Left lung (tissue), 10 donors: ENCODE measurements around the gene GLRX5. TPM values are rescaled to one million over a fixed set of nuclear protein-coding genes. Genes with fewer than 3 reads are reported as not detected.

Source experiments
- ATAC-seq: fragments of 200-7000 bp; cut with Tn5 transposase; one replicate; pipeline ENCODE4 v1.9.1; 2020; ENCODE audit warnings: moderate library complexity
- DNase-seq, 4 donors: peaks; one replicate each; pipeline ENCODE4 v3.0.0-alpha.2; 2013 to 2020
- H3K27ac ChIP-seq, 2 donors: fragments of 200-600 bp; sonication (generic) in 1 of 2; one replicate each; pipeline versions ENCODE4 v1.5.0 to v1.8.0; 2020 to 2021
- H3K27me3 ChIP-seq, 2 donors: fragments of 200-600 bp; sonication (generic) in 1 of 2; one replicate each; pipeline versions ENCODE4 v1.5.0 to v1.8.0; 2020 to 2021
- H3K36me3 ChIP-seq, 2 donors: fragments of 200-600 bp; sonication (generic) in 1 of 2; one replicate each; pipeline versions ENCODE4 v1.5.0 to v1.8.0; 2020 to 2021
- H3K4me1 ChIP-seq, 2 donors: fragments of 200-600 bp; one replicate each; pipeline ENCODE4 v1.8.0; 2021
- H3K4me3 ChIP-seq, 2 donors: fragments of 200-600 bp; sonication (generic) in 1 of 2; one replicate each; pipeline versions ENCODE4 v1.5.0 to v1.8.0; 2020 to 2021; ENCODE audit warnings: mild to moderate bottlenecking in 1 of 2
- H3K9me3 ChIP-seq, 2 donors: fragments of 200-600 bp; sonication (generic) in 1 of 2; one replicate each; pipeline versions ENCODE4 v1.5.0 to v1.8.0; 2020 to 2021
- intact Hi-C, 2 donors: fragments of 100-400 bp; cut with DNase I; formaldehyde crosslinking; loops; one replicate each; pipeline versions ENCODE4 v1.11.2 to v1.14.2; 2022
- polyA plus RNA-seq, 6 donors: library from polyadenylated mRNA; unstranded; fragments of 120-200 nt; gene quantifications; one replicate each; pipeline ENCODE4 v1.2.1, GENCODE V29; 2013; ENCODE audit not compliant: insufficient read length in 6 of 6
- total RNA-seq, 2 donors: library from RNA; stranded (reverse); fragmentation: NEBNext Ultra II Directional; extraction: Animal tissue kit (Norgen Biotek cat#: 25700); gene quantifications; one replicate each; pipeline ENCODE4 v1.2.1, GENCODE V29; 2021
- TF ChIP-seq, protein P1 (sequence below), 2 donors: fragments of 200-600 bp; sonication (generic) in 1 of 2; IDR thresholded peaks; one replicate each; pipeline versions ENCODE4 v1.5.0 to v1.8.0; 2021; ENCODE audit warnings: antibody characterized with exemption in 2 of 2
- donor health status: DM: no; HTN: yes; CAD: no.
- donor health status: DM: no; HTN: no; CAD: no.

Gene GLRX5
- total and polyA plus RNA-seq, 8 donors: 29.4 to 71.6 (median 55.3) TPM

GRCh38 chr14:95533391-95533821 lies 1.4 kb upstream of the GLRX5 start:
- no peaks in the 10 kb centered on the region for H3K36me3 ChIP-seq
- H3K4me3 ChIP-seq: peak overlapping the region; percentile 91 to 95
- intact Hi-C loops: no loop called here
- H3K9me3 ChIP-seq: no peaks in the 10 kb centered on the region
- TF ChIP-seq, protein P1, sequence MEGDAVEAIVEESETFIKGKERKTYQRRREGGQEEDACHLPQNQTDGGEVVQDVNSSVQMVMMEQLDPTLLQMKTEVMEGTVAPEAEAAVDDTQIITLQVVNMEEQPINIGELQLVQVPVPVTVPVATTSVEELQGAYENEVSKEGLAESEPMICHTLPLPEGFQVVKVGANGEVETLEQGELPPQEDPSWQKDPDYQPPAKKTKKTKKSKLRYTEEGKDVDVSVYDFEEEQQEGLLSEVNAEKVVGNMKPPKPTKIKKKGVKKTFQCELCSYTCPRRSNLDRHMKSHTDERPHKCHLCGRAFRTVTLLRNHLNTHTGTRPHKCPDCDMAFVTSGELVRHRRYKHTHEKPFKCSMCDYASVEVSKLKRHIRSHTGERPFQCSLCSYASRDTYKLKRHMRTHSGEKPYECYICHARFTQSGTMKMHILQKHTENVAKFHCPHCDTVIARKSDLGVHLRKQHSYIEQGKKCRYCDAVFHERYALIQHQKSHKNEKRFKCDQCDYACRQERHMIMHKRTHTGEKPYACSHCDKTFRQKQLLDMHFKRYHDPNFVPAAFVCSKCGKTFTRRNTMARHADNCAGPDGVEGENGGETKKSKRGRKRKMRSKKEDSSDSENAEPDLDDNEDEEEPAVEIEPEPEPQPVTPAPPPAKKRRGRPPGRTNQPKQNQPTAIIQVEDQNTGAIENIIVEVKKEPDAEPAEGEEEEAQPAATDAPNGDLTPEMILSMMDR (IDR thresholded peaks at IDR 0.05): no peak
- H3K27me3 ChIP-seq: no peaks in the 10 kb centered on the region
- ATAC-seq (no peak), DNase-seq (peak in 1 of 4 donors; percentile 63)
- H3K27ac ChIP-seq: peak overlapping the region; percentile 77 to 95
- peaks cover 21 to 69% of the 10 kb centered on the region in 2 donors for H3K4me1 ChIP-seq

DNA sequence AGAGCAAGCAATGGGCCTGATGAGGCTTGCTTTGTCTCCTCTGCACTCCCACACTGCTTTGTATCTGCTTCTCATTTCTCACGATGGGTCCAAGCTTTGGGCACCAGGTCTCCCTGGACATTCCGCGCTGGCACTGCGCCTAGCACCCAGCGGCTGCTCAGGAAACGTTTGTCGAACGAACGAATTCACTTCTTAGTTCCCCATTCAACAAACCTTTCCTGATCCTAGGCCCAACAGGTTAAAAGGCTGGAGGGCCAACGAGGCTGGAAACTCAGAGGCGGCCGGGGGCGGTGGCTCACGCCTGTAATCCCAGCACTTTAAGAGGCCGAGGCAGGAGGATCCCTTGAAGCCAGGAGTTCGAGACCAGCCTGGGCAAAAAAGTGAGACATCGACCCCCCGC lies 1.0 kb upstream of the GLRX5 start:
- H3K4me1 ChIP-seq: peaks cover 21 to 73% of the 10 kb centered on the region in 2 donors
- H3K36me3 ChIP-seq: no peaks in the 10 kb centered on the region
- ATAC-seq: no peak
- peak overlapping the region; percentile 77 to 95 for H3K27ac ChIP-seq
- intact Hi-C loops: no loop called here
- H3K27me3 ChIP-seq: no peaks in the 10 kb centered on the region
- TF ChIP-seq, protein P1 (IDR thresholded peaks at IDR 0.05): no peak
- H3K9me3 ChIP-seq: no peaks in the 10 kb centered on the region
- no peak for DNase-seq
- peak overlapping the region; percentile 91 to 95 for H3K4me3 ChIP-seq

DNA sequence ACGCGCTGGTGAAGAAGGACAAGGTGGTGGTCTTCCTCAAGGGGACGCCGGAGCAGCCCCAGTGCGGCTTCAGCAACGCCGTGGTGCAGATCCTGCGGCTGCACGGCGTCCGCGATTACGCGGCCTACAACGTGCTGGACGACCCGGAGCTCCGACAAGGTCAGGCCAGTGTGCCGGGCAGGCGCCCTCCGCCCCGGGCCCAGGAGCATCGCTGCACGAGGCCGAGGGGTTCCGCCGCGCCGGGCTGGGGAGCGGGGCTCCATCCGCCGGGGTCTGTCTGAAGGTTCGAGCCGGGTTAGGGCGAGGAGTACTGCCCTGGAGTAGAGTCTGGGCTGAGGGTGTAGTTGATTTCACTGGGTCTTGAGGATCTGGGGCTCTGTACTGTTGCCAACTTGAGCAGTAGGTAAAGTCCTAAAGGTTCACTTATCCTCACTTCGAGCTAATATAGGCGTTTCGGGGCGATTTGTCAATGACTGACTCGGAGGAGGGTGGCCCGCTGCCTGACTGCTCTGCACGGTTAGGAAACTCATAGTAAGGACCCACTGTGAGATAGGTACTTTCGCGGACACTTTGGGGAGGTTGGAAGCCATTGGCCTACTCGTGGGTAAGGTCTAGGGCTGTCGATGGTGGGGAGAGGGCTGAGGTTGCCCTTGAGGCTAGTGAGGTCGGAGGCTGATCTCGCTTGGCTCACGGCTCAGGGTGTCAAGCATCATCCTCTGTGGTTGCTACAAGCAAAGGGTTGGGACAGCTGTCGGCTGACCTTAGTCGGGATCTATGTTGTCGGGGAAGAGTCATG lies 574 bp downstream of the GLRX5 start:
- no peaks in the 10 kb centered on the region for H3K36me3 ChIP-seq
- peak overlapping the region in 1 of 2 donors; percentile 95 for H3K27ac ChIP-seq
- no peaks in the 10 kb centered on the region for H3K27me3 ChIP-seq
- peak in 1 of 4 donors; percentile 88 for DNase-seq
- H3K9me3 ChIP-seq: no peaks in the 10 kb centered on the region
- intact Hi-C loops: no loop called here
- no peak for ATAC-seq
- H3K4me3 ChIP-seq: peak overlapping the region; percentile 80 to 91
- H3K4me1 ChIP-seq: peaks cover 21 to 74% of the 10 kb centered on the region in 2 donors
- TF ChIP-seq, protein P1 (IDR thresholded peaks at IDR 0.05): no peak

GRCh38 chr14:95536036-95536593 lies 1.3 kb downstream of the GLRX5 start:
- intact Hi-C loops: no loop called here
- ATAC-seq: no peak
- Histone ChIP-seq H3K36me3 (no peaks in the 10 kb centered on the region), H3K27ac (no peak overlapping the region), H3K4me1 (peaks cover 21 to 67% of the 10 kb centered on the region in 2 donors), H3K4me3 (peak overlapping the region in 1 of 2 donors; percentile 91), H3K27me3 (no peaks in the 10 kb centered on the region), H3K9me3 (no peaks in the 10 kb centered on the region)
- TF ChIP-seq, protein P1 (IDR thresholded peaks at IDR 0.05): no peak
- no peak for DNase-seq

DNA sequence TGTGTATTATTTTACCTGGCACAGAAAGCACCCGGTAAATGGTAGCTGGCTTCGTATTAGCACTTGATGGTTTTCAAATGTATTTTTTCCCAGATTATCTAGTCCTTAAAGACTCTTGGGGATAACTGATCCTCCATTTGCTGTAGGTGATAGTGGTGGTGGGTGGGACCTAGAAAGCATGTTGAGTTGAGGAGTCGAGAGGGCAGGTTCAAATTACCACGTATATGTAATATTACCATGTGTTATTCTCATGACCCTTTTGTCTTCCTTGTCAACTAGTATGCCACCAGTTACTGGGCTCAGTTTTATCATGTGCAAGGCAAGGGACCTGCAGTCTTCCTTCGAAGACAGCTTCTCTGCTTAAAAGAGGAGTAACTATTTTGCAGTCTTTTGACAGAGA lies 1.8 kb downstream of the GLRX5 start:
- Histone ChIP-seq H3K4me1 (peaks cover 21 to 61% of the 10 kb centered on the region in 2 donors), H3K27me3 (no peaks in the 10 kb centered on the region), H3K27ac (no peak overlapping the region), H3K9me3 (no peaks in the 10 kb centered on the region), H3K36me3 (no peaks in the 10 kb centered on the region), H3K4me3 (peak overlapping the region in 1 of 2 donors; percentile 91)
- intact Hi-C loops: no loop called here
- no peak for DNase-seq
- TF ChIP-seq, protein P1 (IDR thresholded peaks at IDR 0.05): no peak
- no peak for ATAC-seq
